Sigmoid colon (tissue), 4 donors: ENCODE measurements around the gene PFKP.

Source experiments
- EP300 ChIP-seq, 4 donors: sonication (generic); formaldehyde crosslinking; IDR thresholded peaks; one replicate each; pipeline ENCODE4 v1.6.1; 2017; ENCODE audit warnings: antibody characterized with exemption in 4 of 4
- POLR2A ChIP-seq, 2 donors: fragments of 450-650 bp; IDR thresholded peaks; one replicate each; pipeline ENCODE4 v1.6.1; 2016; ENCODE audit warnings: antibody characterized with exemption in 2 of 2, mild to moderate bottlenecking in 2 of 2, moderate library complexity in 2 of 2
- POLR2AphosphoS5 ChIP-seq, 4 donors: sonication (generic); formaldehyde crosslinking; IDR thresholded peaks; one replicate each; pipeline ENCODE4 v1.6.1; 2017; ENCODE audit warnings: antibody characterized with exemption in 4 of 4
- TF ChIP-seq, protein P1 (sequence below), 4 experiments: fragments of 450-650 bp in 3 of 4; fragments of 200-600 bp in 1 of 4; IDR thresholded peaks; one replicate each; pipeline ENCODE4 v1.5.1; 2016 to 2019; ENCODE audit warnings: antibody characterized with exemption in 4 of 4, mild to moderate bottlenecking in 3 of 4, moderate library complexity in 2 of 4

DNA sequence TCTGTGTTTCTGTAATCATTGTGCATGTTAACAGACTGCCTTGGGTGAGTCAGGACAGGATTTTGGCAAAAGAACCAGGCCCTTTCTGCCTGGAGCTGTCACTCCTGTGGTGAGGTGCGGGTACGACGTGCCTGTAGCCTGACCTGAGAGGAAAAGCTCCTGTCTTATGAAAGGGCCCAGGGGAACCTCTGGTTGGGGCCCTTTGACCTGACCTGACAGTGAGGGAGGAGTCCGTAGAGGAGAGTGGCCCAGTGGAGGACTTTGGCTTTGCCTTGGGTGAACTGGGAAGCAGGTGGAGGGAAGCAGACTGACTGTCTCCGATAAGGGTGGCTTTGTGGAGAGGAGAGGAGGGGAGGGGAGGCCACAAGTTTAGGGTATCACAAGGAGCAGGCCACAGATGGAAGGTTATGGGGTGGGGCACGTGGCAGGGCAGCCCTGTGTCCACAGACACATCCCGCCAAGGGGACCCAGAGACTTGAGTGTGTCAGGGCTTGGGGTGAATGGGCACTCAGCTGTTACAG, 6.9 kb downstream of the PFKP start:
- TF ChIP-seq, protein P1, sequence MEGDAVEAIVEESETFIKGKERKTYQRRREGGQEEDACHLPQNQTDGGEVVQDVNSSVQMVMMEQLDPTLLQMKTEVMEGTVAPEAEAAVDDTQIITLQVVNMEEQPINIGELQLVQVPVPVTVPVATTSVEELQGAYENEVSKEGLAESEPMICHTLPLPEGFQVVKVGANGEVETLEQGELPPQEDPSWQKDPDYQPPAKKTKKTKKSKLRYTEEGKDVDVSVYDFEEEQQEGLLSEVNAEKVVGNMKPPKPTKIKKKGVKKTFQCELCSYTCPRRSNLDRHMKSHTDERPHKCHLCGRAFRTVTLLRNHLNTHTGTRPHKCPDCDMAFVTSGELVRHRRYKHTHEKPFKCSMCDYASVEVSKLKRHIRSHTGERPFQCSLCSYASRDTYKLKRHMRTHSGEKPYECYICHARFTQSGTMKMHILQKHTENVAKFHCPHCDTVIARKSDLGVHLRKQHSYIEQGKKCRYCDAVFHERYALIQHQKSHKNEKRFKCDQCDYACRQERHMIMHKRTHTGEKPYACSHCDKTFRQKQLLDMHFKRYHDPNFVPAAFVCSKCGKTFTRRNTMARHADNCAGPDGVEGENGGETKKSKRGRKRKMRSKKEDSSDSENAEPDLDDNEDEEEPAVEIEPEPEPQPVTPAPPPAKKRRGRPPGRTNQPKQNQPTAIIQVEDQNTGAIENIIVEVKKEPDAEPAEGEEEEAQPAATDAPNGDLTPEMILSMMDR (IDR thresholded peaks at IDR 0.05): no peak
- no peak for TF ChIP-seq POLR2A (IDR thresholded peaks at IDR 0.05)
- no peak for TF ChIP-seq POLR2AphosphoS5 (IDR thresholded peaks at IDR 0.05)
- no peak for TF ChIP-seq EP300 (IDR thresholded peaks at IDR 0.05)
